ENCODE measurements around the gene CDC37. TPM values are rescaled to one million over a fixed set of nuclear protein-coding genes. Genes with fewer than 3 reads are reported as not detected.

Gene CDC37
- total RNA-seq, 3 donors from 2014 or later = 125 to 179 (median 145) TPM

DNA sequence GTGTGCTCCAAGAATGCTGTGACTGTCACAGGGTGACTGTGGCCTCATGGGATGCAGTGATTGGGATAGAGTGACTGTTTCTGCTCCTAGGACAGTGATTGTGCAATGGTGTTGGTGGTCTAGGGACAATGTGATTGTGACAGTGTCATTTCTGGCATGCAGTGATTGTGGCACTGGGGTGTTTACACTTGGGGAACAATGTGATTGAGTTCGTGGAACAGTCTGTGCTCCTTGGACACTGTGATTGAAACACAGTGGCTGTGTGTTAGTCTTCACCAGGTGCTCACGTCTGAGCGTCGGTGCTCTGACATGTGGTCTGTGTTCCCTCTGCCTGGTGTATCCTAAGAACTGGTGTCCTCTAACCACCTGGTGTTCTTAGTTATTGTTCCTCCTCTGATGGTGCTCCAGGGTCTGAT, 18.7 kb upstream of the CDC37 start:
- ATAC-seq = no peak

GRCh38 chr19:10421240-10422045, 18.1 kb upstream of the CDC37 start:
- TF ChIP-seq, protein P1, sequence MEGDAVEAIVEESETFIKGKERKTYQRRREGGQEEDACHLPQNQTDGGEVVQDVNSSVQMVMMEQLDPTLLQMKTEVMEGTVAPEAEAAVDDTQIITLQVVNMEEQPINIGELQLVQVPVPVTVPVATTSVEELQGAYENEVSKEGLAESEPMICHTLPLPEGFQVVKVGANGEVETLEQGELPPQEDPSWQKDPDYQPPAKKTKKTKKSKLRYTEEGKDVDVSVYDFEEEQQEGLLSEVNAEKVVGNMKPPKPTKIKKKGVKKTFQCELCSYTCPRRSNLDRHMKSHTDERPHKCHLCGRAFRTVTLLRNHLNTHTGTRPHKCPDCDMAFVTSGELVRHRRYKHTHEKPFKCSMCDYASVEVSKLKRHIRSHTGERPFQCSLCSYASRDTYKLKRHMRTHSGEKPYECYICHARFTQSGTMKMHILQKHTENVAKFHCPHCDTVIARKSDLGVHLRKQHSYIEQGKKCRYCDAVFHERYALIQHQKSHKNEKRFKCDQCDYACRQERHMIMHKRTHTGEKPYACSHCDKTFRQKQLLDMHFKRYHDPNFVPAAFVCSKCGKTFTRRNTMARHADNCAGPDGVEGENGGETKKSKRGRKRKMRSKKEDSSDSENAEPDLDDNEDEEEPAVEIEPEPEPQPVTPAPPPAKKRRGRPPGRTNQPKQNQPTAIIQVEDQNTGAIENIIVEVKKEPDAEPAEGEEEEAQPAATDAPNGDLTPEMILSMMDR (IDR thresholded peaks at IDR 0.05) = no peak
- intact Hi-C loops (cut with DNase I, micrococcal nuclease) = no loop called here
- Histone ChIP-seq H3K9me3 (no peaks in the 10 kb centered on the region), H3K36me3 (ENCODE audit: low read depth) (no peaks in the 10 kb centered on the region), H3K4me3 (no peak overlapping the region), H3K4me1 (ENCODE audit: low read depth) (peaks cover 35% of the 10 kb centered on the region)
- no peak for DNase-seq
- no peak for ATAC-seq

More for the DNA sequence above, 18.7 kb upstream of the CDC37 start:
- TF ChIP-seq, protein P1 (IDR thresholded peaks at IDR 0.05) = no peak
- intact Hi-C loops (cut with DNase I, micrococcal nuclease) = no loop called here
- DNase-seq = no peak
- H3K36me3 ChIP-seq (ENCODE audit: low read depth) = no peaks in the 10 kb centered on the region
- peaks cover 33% of the 10 kb centered on the region for H3K4me1 ChIP-seq (ENCODE audit: low read depth)
- H3K4me3 ChIP-seq = no peak overlapping the region
- H3K9me3 ChIP-seq = no peaks in the 10 kb centered on the region

DNA sequence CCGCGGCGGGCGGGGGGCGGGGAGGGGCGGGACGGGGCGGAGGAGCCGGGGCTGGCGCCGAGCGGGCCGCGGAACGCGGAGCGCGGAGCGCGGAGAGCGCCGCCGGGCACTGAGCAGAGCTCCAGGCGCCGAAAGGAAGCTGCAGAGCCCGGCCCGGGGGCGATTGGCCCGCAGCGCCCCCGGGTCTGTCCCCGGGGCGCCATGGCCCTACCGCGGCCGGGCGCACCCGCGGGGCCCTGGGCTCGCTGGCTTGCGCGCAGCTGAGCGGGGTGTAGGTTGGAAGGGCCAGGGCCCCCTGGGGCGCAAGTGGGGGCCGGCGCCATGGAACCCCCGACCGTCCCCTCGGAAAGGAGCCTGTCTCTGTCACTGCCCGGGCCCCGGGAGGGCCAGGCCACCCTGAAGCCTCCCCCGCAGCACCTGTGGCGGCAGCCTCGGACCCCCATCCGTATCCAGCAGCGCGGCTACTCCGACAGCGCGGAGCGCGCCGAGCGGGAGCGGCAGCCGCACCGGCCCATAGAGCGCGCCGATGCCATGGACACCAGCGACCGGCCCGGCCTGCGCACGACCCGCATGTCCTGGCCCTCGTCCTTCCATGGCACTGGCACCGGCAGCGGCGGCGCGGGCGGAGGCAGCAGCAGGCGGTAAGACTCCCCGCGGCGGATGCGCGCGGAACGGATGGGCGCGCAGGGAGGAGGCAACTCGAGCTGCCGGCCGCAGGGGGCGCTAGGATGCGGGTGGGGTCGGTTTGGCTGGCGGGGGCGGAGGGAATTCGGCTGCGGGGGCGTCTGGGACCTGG, 17.3 kb upstream of the CDC37 start, which contains the start of gene PDE4A:
Gene PDE4A, plus strand, starts transcription at position 95 of the 796 bp plus-strand sequence. Its CDS starts 227 bp downstream, at position 322.
- peak in 1 of 3 donors; percentile 61 for DNase-seq
- H3K4me3 ChIP-seq = no peak within 1 kb of the TSS
- ATAC-seq = no peak
- H3K4me1 ChIP-seq (ENCODE audit: low read depth) = peaks cover 42% of the 10 kb centered on the region
- intact Hi-C loops (cut with DNase I, micrococcal nuclease) = no loop called here
- no peaks in the 10 kb centered on the region for H3K9me3 ChIP-seq
- no peaks in the 10 kb centered on the region for H3K36me3 ChIP-seq (ENCODE audit: low read depth)
- TF ChIP-seq, protein P1 (IDR thresholded peaks at IDR 0.05) = no peak

- intact Hi-C loops (cut with DNase I, micrococcal nuclease) = no loop called here
- no peaks in the 10 kb centered on the region for H3K9me3 ChIP-seq
- H3K4me1 ChIP-seq (ENCODE audit: low read depth) = peaks cover 38% of the 10 kb centered on the region
- no peaks in the 10 kb centered on the region for H3K36me3 ChIP-seq (ENCODE audit: low read depth)
- no peak for DNase-seq
- no peak overlapping the region for H3K4me3 ChIP-seq
- TF ChIP-seq, protein P1 (IDR thresholded peaks at IDR 0.05) = no peak
- ATAC-seq = no peak
Measured at GRCh38 chr19:10419646-10420443, 16.5 kb upstream of the CDC37 start.

DNA sequence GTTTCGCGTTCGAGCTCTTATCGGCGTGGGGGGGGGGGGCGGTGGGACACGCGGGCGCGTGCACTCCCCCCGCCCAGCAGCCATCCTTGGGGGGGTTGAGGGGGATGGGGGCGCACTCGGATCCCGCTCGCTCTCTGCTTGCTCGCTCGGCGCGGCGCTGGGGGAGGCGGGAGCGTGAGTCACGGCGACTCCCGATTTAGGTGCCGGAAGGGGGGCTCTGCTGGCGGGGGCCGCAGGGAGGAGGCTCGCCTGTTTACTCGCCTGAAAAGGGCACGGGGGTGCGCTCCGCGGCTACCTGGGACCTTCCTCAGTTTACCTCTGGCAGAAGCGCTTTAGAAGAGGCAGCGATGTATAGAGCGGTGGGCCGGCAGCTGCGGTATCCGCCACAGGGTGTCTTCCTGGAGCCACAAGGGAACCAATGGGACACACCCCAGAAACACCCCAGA, 15.9 kb upstream of the CDC37 start:
- Histone ChIP-seq H3K4me1 (ENCODE audit: low read depth) (peaks cover 33% of the 10 kb centered on the region), H3K36me3 (ENCODE audit: low read depth) (no peaks in the 10 kb centered on the region), H3K4me3 (no peak overlapping the region), H3K9me3 (no peaks in the 10 kb centered on the region)
- intact Hi-C loops (cut with DNase I, micrococcal nuclease) = no loop called here
- TF ChIP-seq, protein P1 (IDR thresholded peaks at IDR 0.05) = no peak
- ATAC-seq (no peak), DNase-seq (no peak)

Measured in mucosa of descending colon (tissue), 3 donors.